ENCODE results near the gene SLC9A2. TPM values are rescaled to one million over a fixed set of nuclear protein-coding genes. Genes with fewer than 3 reads are reported as not detected.

The SLC9A2 gene
- total and polyA plus RNA-seq, 7 donors: under 0.01 to 14.0 (median 6.0) TPM; not detected in 2

DNA sequence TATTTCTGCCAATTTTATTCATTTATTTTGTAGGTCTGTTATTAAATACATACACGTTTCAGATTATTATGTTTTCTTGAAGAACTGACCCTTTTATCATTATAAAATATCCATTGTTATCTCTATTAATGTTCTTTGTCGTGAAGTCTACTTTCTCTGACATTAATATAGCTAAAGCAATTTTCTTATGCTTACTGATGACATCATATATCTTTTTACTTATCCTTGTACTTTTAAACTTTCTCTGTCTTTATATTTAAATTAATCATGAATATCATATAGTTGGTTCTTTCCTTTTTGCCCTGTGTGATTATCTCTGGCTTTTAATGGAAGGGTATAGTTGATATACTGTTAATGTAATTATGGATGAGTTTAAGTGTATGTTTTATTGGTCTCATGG is 36.5 kb upstream of the SLC9A2 start:
- H3K36me3 ChIP-seq: no peaks in the 10 kb centered on the region
- no peaks in the 10 kb centered on the region for H3K4me1 ChIP-seq
- 86 to 90% methylated on average over 2 of the region's 2 CpGs for WGBS, 2 donors
- H3K27me3 ChIP-seq: no peaks in the 10 kb centered on the region
- H3K9me3 ChIP-seq: no peaks in the 10 kb centered on the region
- no peak for TF ChIP-seq EP300 (IDR thresholded peaks at IDR 0.05)
- TF ChIP-seq POLR2AphosphoS5 (IDR thresholded peaks at IDR 0.05): no peak
- TF ChIP-seq, protein P1, sequence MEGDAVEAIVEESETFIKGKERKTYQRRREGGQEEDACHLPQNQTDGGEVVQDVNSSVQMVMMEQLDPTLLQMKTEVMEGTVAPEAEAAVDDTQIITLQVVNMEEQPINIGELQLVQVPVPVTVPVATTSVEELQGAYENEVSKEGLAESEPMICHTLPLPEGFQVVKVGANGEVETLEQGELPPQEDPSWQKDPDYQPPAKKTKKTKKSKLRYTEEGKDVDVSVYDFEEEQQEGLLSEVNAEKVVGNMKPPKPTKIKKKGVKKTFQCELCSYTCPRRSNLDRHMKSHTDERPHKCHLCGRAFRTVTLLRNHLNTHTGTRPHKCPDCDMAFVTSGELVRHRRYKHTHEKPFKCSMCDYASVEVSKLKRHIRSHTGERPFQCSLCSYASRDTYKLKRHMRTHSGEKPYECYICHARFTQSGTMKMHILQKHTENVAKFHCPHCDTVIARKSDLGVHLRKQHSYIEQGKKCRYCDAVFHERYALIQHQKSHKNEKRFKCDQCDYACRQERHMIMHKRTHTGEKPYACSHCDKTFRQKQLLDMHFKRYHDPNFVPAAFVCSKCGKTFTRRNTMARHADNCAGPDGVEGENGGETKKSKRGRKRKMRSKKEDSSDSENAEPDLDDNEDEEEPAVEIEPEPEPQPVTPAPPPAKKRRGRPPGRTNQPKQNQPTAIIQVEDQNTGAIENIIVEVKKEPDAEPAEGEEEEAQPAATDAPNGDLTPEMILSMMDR (IDR thresholded peaks at IDR 0.05): no peak
- TF ChIP-seq POLR2A (IDR thresholded peaks at IDR 0.05): no peak
- no peak overlapping the region for H3K27ac ChIP-seq
- DNase-seq: no peak
- no peak overlapping the region for H3K4me3 ChIP-seq
- intact Hi-C loops (cut with DNase I): no loop called here

DNA sequence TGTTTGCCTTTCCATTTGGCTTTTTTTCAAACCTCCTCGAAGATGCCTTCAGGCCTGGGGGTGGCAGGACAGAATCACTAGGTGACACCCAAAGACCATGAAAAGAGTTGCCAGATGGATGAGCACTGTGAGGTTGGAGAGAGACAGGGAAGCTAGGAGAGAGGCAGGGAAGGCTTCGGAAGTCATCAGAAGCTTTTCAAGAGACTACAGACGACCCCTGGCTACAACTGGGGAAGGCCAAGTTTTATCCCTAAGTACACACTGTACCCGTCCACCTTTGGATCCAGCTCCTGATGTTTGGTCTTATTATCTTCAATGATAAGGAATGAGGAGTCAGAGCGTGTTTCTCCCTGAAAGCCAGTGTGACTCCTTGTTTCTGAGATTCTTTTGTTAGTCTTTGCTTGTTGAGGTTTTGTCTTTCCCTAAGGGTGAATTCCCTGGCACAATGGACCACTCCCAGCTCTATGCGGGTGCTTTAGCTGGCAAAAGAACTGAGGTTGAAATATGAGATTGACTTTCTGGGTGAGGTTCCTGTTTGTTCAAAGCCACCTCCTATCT is 33.4 kb upstream of the SLC9A2 start:
- no peak overlapping the region for H3K27ac ChIP-seq
- no peaks in the 10 kb centered on the region for H3K9me3 ChIP-seq
- intact Hi-C loops (cut with DNase I): no loop called here
- DNase-seq: no peak
- no peak overlapping the region for H3K4me3 ChIP-seq
- H3K36me3 ChIP-seq: no peaks in the 10 kb centered on the region
- 30 to 67% methylated on average over 6 of the region's 6 CpGs for WGBS, 2 donors
- no peaks in the 10 kb centered on the region for H3K4me1 ChIP-seq
- TF ChIP-seq POLR2A (IDR thresholded peaks at IDR 0.05): no peak
- H3K27me3 ChIP-seq: no peaks in the 10 kb centered on the region

DNA sequence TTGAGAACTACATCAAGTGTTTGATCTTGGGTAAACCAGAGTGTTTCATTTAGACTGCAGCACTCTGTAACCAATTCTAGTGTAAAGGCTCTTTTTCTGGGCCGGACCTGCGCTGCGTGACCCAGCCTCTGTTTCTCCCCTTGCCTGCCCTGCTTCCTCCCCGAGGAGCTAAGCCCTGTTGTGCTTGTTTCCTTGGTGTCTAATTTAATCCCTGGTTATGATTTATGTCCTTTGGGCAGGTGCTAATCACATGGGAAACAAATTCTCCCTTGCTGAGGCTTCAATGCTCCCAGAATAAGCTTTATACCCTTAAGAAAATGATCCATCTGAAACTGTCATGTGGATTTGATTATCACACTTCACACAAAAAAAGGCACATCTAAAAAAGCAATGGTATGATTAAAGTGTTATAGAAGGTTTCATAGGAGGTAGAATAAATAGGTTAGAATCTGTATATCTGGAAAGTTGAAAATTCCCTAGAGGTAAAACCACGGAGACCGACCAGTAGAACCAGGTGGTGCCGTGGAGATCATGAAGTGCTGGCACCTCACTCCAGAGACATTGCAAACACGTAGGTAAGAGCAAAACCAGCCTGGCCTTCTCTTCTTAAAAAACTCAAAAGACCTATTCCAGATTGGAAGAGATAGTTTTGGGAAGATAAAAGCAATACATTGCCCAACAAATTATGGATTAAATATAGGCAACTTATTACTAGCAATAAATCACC is 31.0 kb upstream of the SLC9A2 start:
- WGBS, 2 donors: 48 to 84% methylated on average over 8 of the region's 8 CpGs
- Histone ChIP-seq H3K4me3 (no peak overlapping the region), H3K27me3 (no peaks in the 10 kb centered on the region), H3K4me1 (no peaks in the 10 kb centered on the region), H3K27ac (no peak overlapping the region), H3K36me3 (no peaks in the 10 kb centered on the region), H3K9me3 (no peaks in the 10 kb centered on the region)
- no peak for TF ChIP-seq POLR2A (IDR thresholded peaks at IDR 0.05)
- TF ChIP-seq POLR2AphosphoS5 (IDR thresholded peaks at IDR 0.05): no peak
- no peak for TF ChIP-seq EP300 (IDR thresholded peaks at IDR 0.05)
- TF ChIP-seq, protein P1 (IDR thresholded peaks at IDR 0.05): no peak
- intact Hi-C loops (cut with DNase I): no loop called here
- DNase-seq: no peak

DNA sequence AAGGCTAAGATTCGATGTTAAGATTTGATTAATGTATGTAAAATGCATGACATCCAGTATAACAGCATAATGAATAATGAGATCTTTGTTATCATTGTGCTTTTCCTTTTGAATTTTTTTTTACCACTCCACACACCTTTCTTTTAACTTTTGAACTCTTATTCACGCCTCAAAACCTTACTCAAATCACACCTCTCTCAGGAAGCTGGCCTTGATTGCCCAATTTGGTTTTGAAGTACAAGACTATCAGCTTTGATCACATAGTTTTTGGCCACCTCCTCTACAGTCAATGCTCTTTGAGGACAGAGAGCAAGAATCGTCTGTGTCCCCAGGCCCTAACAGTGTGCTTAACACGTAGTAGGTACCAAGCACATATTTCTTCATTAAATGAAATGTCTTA is 29.9 kb upstream of the SLC9A2 start:
- 70 to 80% methylated on average over 4 of the region's 4 CpGs for WGBS, 2 donors
- Histone ChIP-seq H3K27me3 (no peaks in the 10 kb centered on the region), H3K36me3 (no peaks in the 10 kb centered on the region), H3K9me3 (no peaks in the 10 kb centered on the region), H3K4me3 (no peak overlapping the region), H3K27ac (no peak overlapping the region), H3K4me1 (no peaks in the 10 kb centered on the region)
- no peak for DNase-seq
- intact Hi-C loops (cut with DNase I): no loop called here
- no peak for TF ChIP-seq POLR2AphosphoS5 (IDR thresholded peaks at IDR 0.05)
- no peak for TF ChIP-seq EP300 (IDR thresholded peaks at IDR 0.05)
- TF ChIP-seq, protein P1 (IDR thresholded peaks at IDR 0.05): no peak
- no peak for TF ChIP-seq POLR2A (IDR thresholded peaks at IDR 0.05)

DNA sequence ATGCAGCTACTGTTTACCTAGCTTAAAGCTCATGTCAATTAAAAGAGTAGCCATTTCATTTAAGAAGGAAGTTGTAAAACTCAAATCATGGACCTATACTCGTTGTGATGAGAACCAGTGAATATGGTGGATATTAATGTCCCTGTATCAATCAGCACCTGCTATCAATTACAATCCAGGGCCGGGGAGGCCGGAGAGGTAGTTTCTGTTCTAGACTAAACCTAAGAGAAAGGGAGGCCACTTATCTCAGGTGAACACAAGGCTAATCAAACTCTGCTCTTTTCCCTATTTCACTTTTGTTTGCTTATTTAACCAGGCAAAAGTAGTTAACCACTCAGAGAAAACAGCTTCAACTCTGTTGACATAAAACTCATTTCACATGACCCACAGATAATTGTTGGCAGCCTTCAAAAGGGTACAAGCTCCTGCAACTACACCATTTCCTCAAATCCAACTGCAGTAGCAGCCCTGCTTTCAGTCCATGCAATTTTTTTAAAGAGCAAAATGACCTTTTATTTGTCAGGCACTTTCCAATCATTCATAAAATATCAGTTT is 27.8 kb upstream of the SLC9A2 start:
- no peak for DNase-seq
- Histone ChIP-seq H3K27ac (no peak overlapping the region), H3K4me3 (no peak overlapping the region), H3K27me3 (no peaks in the 10 kb centered on the region), H3K9me3 (no peaks in the 10 kb centered on the region), H3K36me3 (no peaks in the 10 kb centered on the region), H3K4me1 (no peaks in the 10 kb centered on the region)
- WGBS, 2 donors: 14 to 57% methylated on average over 3 of the region's 3 CpGs
- no peak for TF ChIP-seq POLR2A (IDR thresholded peaks at IDR 0.05)
- TF ChIP-seq, protein P1 (IDR thresholded peaks at IDR 0.05): no peak
- no peak for TF ChIP-seq EP300 (IDR thresholded peaks at IDR 0.05)
- no peak for TF ChIP-seq POLR2AphosphoS5 (IDR thresholded peaks at IDR 0.05)
- intact Hi-C loops (cut with DNase I): no loop called here

Data from sigmoid colon (tissue), 7 donors.